CD4-positive, alpha-beta T cell treated with Interleukin-15 for 1 hour (primary cell): Measurements from ENCODE around the gene ABHD12B.
"Not testable (repeated sequence)": the region's sequence is repeated elsewhere in the genome, so short reads cannot be mapped to it uniquely, and the experiment has no call there.

Experiments used
- DNase-seq: peaks from one replicate; pipeline ENCODE4 v3.0.0-alpha.2; 2020

Gene ABHD12B

DNA sequence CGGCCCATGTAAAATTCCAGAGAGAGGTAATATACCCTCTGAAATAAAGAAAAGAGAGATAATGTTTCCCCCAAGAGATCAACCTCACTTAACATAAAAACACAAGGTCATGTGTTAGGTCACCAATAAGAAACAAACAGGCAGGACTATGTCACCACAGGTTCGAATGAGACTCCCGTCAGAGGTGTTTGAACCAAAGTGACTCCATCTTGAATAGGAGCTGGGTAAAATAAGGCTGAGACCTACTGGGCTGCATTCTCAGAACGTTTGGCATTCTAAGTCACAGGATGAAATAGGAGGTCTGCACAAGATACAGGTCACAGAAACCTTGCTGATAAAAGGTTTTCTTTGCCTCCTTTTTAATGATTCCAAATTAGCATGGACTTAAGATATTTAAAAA, 65.9 kb downstream of the ABHD12B start:
- no peak for DNase-seq

DNA sequence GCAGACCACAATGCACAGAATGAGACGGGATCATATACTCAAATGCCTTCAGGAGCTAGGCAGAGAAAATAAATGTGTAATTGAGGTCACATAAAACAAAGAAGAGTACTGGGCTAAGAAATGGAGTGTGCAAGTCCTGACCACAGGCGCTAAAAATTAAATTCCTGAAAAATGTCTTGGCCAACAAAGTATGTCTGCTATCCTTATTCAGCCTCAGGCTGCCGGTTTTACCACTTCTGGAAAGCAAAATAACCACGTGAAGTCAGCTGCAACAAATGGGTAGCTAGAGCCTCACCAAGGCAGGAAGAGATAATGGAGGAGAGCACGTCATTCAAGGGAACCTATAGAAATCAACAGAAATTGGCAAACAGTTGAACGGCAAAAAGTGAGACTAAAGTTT, 69.3 kb downstream of the ABHD12B start:
- DNase-seq = no peak

GRCh38 chr14:50941638-50942037, 69.8 kb downstream of the ABHD12B start:
- DNase-seq = not testable (repeated sequence)

DNA sequence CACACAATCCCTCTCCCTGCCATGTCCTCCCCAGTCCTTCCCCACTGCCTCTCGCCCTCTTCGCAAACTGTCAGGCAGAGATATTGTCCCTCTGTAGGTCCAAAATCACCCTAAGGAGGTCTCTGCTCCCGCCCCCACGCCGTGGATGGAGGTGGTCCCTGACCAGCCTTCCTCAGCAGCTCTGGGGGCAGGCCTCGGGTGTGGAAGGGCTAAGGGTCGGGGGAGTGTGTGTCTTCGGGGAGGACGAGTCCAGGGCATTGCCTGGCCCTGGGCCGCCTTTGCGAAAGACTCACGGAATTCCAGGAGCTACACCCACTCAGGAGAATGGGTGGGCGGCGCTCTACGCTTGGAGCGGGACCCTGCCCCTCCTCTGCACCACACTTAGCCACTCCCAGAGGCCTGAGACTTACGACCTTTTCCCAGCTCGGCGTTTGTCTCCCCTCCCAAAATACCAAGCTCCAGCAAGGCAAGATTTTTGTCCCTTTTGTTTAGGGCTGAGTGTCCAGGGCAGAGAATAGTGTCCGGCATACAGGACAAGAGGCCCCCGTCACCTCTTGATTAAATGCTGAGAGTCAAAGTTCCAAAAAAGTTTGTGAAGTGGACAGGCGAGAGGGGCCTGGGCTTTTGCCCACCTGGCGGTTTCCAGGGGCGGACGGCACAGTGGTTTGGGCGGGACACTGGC, 71.5 kb downstream of the ABHD12B start:
- no peak for DNase-seq

GRCh38 chr14:50943943-50944646, 72.2 kb downstream of the ABHD12B start, which contains the start of gene PYGL:
Gene PYGL (minus strand): TSS chr14:50944483. CDS start chr14:50944403, 80 bp downstream.
- peak; percentile 35 for DNase-seq

DNA sequence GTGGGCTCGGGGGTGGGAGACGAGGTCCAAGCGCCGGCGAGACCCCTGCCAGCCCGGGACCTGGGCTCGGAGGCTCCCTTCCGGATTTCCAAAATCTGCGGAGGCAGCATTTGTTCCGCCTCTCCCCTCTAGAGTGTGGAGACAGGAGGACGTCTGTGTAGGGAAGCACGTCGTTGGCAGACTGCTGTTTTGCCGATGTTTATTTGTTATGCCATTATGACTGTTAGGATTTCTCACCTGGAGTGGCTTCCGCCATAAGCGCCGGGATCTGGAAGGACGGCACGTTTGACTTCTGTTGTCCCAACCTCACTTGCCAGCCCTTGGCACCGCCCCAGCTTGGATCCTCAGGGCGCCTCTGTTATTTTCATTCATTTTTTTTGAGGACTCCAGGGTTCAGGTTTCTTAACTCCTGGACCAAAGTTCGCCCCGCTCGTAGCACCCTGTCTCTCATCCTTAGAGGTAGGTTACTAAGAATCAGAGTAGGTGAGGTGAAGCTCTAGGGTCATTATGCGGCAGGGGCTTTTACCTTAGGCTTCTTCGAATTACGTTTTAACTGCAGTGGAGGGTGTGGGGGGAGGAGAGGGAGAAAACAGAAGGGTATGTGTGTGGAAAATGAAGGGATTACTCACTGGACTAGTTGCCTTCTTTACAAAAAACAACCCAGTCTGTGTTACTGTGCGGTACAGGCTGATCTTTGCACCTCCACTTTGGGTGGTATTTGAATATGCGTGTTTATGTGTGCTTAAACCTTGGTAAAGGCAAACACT, 73.0 kb downstream of the ABHD12B start:
- DNase-seq = no peak

DNA sequence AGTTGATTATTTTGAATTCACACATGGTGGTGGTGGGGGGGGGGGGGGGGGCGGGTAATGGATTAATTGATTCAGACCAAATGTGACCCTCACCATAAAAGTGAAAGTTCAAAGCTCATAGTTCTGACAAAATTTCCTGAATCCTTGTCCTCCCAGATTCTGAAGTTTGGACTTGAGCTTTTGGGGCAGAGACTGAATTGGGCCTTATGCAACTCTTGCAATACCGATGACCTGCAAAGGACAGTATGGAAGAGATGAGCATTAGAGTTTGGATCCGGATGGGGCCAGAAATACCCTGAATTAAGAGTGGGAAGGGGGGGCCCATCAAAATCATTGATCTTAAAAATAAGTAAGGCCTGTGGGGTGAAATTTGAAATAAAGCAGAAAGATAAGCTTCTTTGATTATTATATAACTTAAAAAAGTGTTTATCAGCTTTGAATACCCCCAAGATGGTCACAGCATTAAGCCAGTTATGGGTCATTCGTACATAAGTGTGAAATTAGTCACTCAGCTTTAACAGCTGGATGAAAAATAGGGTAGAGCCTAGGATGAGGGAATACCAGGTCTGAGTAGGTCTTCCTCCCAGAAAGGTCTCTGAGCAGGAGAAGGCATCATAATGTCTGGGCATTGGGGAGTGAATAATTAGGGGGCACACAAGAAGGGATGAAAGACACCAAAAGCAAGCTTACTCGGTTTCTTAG, 74.5 kb downstream of the ABHD12B start:
- no peak for DNase-seq

GRCh38 chr14:50947446-50947845, 75.6 kb downstream of the ABHD12B start:
- DNase-seq = no peak

GRCh38 chr14:50948205-50948604, 76.4 kb downstream of the ABHD12B start:
- no peak for DNase-seq

GRCh38 chr14:50951032-50951431, 79.2 kb downstream of the ABHD12B start:
- DNase-seq = no peak

DNA sequence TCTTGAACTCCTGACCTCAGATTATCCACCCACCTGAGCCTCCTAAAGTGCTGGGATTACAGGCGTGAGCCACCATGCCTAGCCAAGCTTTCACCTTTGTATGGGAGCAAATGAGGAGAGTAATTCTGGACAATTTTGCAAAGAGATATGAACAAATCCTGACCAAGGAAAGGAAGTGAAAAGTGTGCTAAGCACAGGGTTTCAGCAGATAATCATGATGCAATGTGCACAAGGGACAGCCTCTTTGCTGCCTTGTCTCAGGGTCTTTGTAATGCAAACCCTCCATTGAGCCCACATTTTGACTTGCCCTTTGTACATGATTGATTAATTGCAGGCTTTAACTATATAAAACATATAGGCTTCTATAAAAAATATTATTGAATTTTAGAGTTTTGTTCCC, 81.6 kb downstream of the ABHD12B start:
- no peak for DNase-seq
